H9 (cell line): ENCODE measurements around the gene CUL4B. TPM values are rescaled to one million over a fixed set of nuclear protein-coding genes. Genes with fewer than 3 reads are reported as not detected.

Source experiments
- DNase-seq: peaks from one replicate; pipeline ENCODE4 v3.0.0-alpha.2; 2017
- H2AFZ ChIP-seq: one replicate; pipeline ENCODE4 v1.6.1; 2013; ENCODE audit warnings: mild to moderate bottlenecking, low read length, control low read depth, moderate library complexity
- H2AK5ac ChIP-seq: 2 replicates; pipeline ENCODE4 v1.6.1; 2013; ENCODE audit warnings: low read length, control low read depth, mixed read lengths; ENCODE audit not compliant: insufficient read length
- H2BK120ac ChIP-seq: one replicate; pipeline ENCODE4 v1.6.1; 2013; ENCODE audit warnings: low read depth, mild to moderate bottlenecking, low read length, control low read depth, inconsistent platforms; ENCODE audit not compliant: poor library complexity, severe bottlenecking
- H2BK12ac ChIP-seq: 2 replicates; pipeline ENCODE4 v1.6.1; 2013; ENCODE audit warnings: low read length, control low read depth, mixed read lengths, low read depth; ENCODE audit not compliant: insufficient read length
- H2BK15ac ChIP-seq: 2 replicates; pipeline ENCODE4 v1.6.1; 2013; ENCODE audit warnings: low read depth, low read length, control low read depth
- H2BK20ac ChIP-seq: one replicate; pipeline ENCODE4 v1.6.1; 2013; ENCODE audit warnings: low read depth, mild to moderate bottlenecking, low read length, control low read depth, inconsistent platforms; ENCODE audit not compliant: poor library complexity, severe bottlenecking
- H2BK5ac ChIP-seq: 2 replicates; pipeline ENCODE4 v1.6.1; 2013; ENCODE audit warnings: low read length, control low read depth, mixed read lengths; ENCODE audit not compliant: insufficient read length
- H3K14ac ChIP-seq: 2 replicates; pipeline ENCODE4 v1.6.1; 2013; ENCODE audit warnings: low read length, control low read depth; ENCODE audit not compliant: insufficient read depth
- H3K18ac ChIP-seq: 2 replicates; pipeline ENCODE4 v1.6.1; 2013; ENCODE audit warnings: low read depth, mild to moderate bottlenecking, mixed read lengths, low read length, control low read depth; ENCODE audit not compliant: insufficient read length
- H3K23ac ChIP-seq: 2 replicates; pipeline ENCODE4 v1.6.1; 2013; ENCODE audit warnings: low read length, control low read depth, mixed read lengths, low read depth; ENCODE audit not compliant: insufficient read length
- H3K23me2 ChIP-seq: 2 replicates; pipeline ENCODE4 v1.6.1; 2013; ENCODE audit warnings: low read depth, mild to moderate bottlenecking, mixed read lengths, low read length, control low read depth; ENCODE audit not compliant: insufficient read length, poor library complexity, severe bottlenecking
- H3K27ac ChIP-seq: 2 replicates; pipeline ENCODE4 v1.5.1; 2013; ENCODE audit warnings: low read length, control low read depth, mixed read lengths, low read depth; ENCODE audit not compliant: insufficient read length
- H3K27me3 ChIP-seq: 2 replicates; pipeline ENCODE4 v1.6.1; 2013; ENCODE audit warnings: low read length, control low read depth, inconsistent platforms; ENCODE audit not compliant: insufficient read depth
- H3K4ac ChIP-seq: 2 replicates; pipeline ENCODE4 v1.6.1; 2013; ENCODE audit warnings: low read depth, mild to moderate bottlenecking, control low read depth, inconsistent platforms, low read length, moderate library complexity
- H3K4me1 ChIP-seq: 2 replicates; pipeline ENCODE4 v1.6.1; 2013; ENCODE audit warnings: low read length, control low read depth, inconsistent platforms; ENCODE audit not compliant: insufficient read depth
- H3K4me2 ChIP-seq: 2 replicates; pipeline ENCODE4 v1.6.1; 2013; ENCODE audit warnings: low read length, control low read depth, mixed read lengths; ENCODE audit not compliant: insufficient read length, insufficient read depth
- H3K56ac ChIP-seq: 2 replicates; pipeline ENCODE4 v1.6.1; 2013; ENCODE audit warnings: low read depth, mild to moderate bottlenecking, mixed read lengths, low read length, control low read depth; ENCODE audit not compliant: insufficient read length
- H3K79me1 ChIP-seq: 2 replicates; pipeline ENCODE4 v1.6.1; 2013; ENCODE audit warnings: low read depth, mild to moderate bottlenecking, moderate library complexity, low read length, control low read depth, inconsistent platforms; ENCODE audit not compliant: insufficient read depth, poor library complexity, severe bottlenecking
- H3K79me2 ChIP-seq: 2 replicates; pipeline ENCODE4 v1.6.1; 2013; ENCODE audit warnings: low read length, control low read depth, inconsistent platforms; ENCODE audit not compliant: insufficient read depth
- H3K9ac ChIP-seq: 2 replicates; pipeline ENCODE4 v1.6.1; 2013; ENCODE audit warnings: low read length, control low read depth, mixed read lengths; ENCODE audit not compliant: insufficient read length; ENCODE audit errors: extremely low read depth
- H3K9me3 ChIP-seq: one replicate; pipeline ENCODE4 v1.6.1; 2013; ENCODE audit warnings: low read depth, low read length, inconsistent platforms; ENCODE audit not compliant: control insufficient read depth
- H3T11ph ChIP-seq: one replicate; pipeline ENCODE4 v1.6.1; 2013; ENCODE audit warnings: mild to moderate bottlenecking, low read length, control low read depth, inconsistent platforms
- H4K20me1 ChIP-seq: one replicate; pipeline ENCODE4 v1.6.1; 2013; ENCODE audit not compliant: control insufficient read depth, insufficient read length, insufficient read depth
- H4K5ac ChIP-seq: 2 replicates; pipeline ENCODE4 v1.6.1; 2013; ENCODE audit warnings: low read depth, mild to moderate bottlenecking, mixed read lengths, low read length, control low read depth; ENCODE audit not compliant: insufficient read length
- H4K8ac ChIP-seq: replicated peaks from 2 replicates; pipeline ENCODE4 v1.6.1; 2013; ENCODE audit warnings: low read length, control low read depth, mixed read lengths, low read depth; ENCODE audit not compliant: insufficient read length
- H4K91ac ChIP-seq: 2 replicates; pipeline ENCODE4 v1.6.1; 2013; ENCODE audit warnings: low read depth, mild to moderate bottlenecking, moderate library complexity, mixed read lengths, low read length, control low read depth; ENCODE audit not compliant: insufficient read length
- H3K27ac Mint-ChIP-seq, 3 experiments: 2 replicates in 2 of 3; 3 replicates in 1 of 3; pipeline ENCODE4 v1.8.0; 2020 to 2021; ENCODE audit warnings: mixed read lengths in 3 of 3, mild to moderate bottlenecking in 1 of 3, moderate library complexity in 1 of 3
- H3K27me3 Mint-ChIP-seq: 2 replicates; pipeline ENCODE4 v1.8.0; 2021; ENCODE audit warnings: low read depth, mild to moderate bottlenecking, moderate library complexity, mixed read lengths
- H3K36me3 Mint-ChIP-seq, 3 experiments: 2 replicates in 2 of 3; 3 replicates in 1 of 3; pipeline ENCODE4 v1.8.0; 2020 to 2021; ENCODE audit warnings: low read depth in 3 of 3, mixed read lengths in 3 of 3; ENCODE audit not compliant: insufficient read depth in 1 of 3
- H3K4me1 Mint-ChIP-seq, 2 experiments: 2 replicates each; pipeline ENCODE4 v1.8.0; 2020; ENCODE audit warnings: mixed read lengths in 2 of 2
- H3K4me3 Mint-ChIP-seq, 2 experiments: 2 replicates in 1 of 2; 3 replicates in 1 of 2; pipeline ENCODE4 v1.8.0; 2020 to 2021; ENCODE audit warnings: mild to moderate bottlenecking in 2 of 2, mixed read lengths in 2 of 2, moderate library complexity in 1 of 2
- H3K9me3 Mint-ChIP-seq, 2 experiments: 2 replicates in 1 of 2; 3 replicates in 1 of 2; pipeline ENCODE4 v1.8.0; 2020; ENCODE audit warnings: mild to moderate bottlenecking in 2 of 2, mixed read lengths in 2 of 2, moderate library complexity in 1 of 2
- CTCF ChIP-seq: fragments of 200-600 bp; sonication (generic); conservative IDR thresholded peaks from 3 replicates; pipeline ENCODE4 v1.8.0; 2021; ENCODE audit warnings: antibody characterized with exemption, mild to moderate bottlenecking
- WGBS: extraction: QIAGEN DNeasy Blood & Tissue Kit; methylation state at CpG from one replicate; pipeline ENCODE4 v1.1.7; 2013; ENCODE audit warnings: missing lambda C conversion rate, low lambda C conversion rate, mixed read lengths; ENCODE audit not compliant: insufficient read length; ENCODE audit errors: extremely low coverage; 5-methylcytosine and 5-hydroxymethylcytosine counted together
- total RNA-seq: library from RNA; stranded (reverse); gene quantifications from 2 replicates; pipeline ENCODE4 v1.2.1, GENCODE V29; 2021

CUL4B gene
- total RNA-seq, 1 experiment from 2014 or later, result 48.4 TPM

GRCh38 chrX:120512222-120512621 lies 48.5 kb downstream of the CUL4B start:
- Histone ChIP-seq H3K9ac (no peak overlapping the region), H3K56ac (no peak overlapping the region), H4K20me1 (no peaks in the 10 kb centered on the region), H2BK5ac (no peak overlapping the region), H2BK20ac (no peak overlapping the region), H3K9me3 (no peaks in the 10 kb centered on the region), H3K79me1 (no peaks in the 10 kb centered on the region), H2BK120ac (no peak overlapping the region), H2AK5ac (no peak overlapping the region), H4K91ac (no peak overlapping the region), H3K27me3 (no peaks in the 10 kb centered on the region), H2BK15ac (no peak overlapping the region), H3T11ph (no peak overlapping the region), H4K8ac (no peak overlapping the region), H3K23me2 (no peaks in the 10 kb centered on the region), H3K4ac (no peak overlapping the region), H3K18ac (no peak overlapping the region), H3K4me1 (no peaks in the 10 kb centered on the region), H3K79me2 (no peaks in the 10 kb centered on the region), H3K4me2 (no peak overlapping the region), H4K5ac (no peak overlapping the region), H3K23ac (no peak overlapping the region), H2BK12ac (no peak overlapping the region), H3K27ac (no peak overlapping the region), H3K14ac (no peak overlapping the region), H2AFZ (no peak overlapping the region)
- DNase-seq, result no peak
- no peak for TF ChIP-seq CTCF
- no peaks in the 10 kb centered on the region for H3K27me3 Mint-ChIP-seq
- WGBS, result no CpG with 5 or more reads among the region's 3 CpGs
- no peak overlapping the region; a peak in 1 of 7 replicates for H3K27ac Mint-ChIP-seq
- peaks cover 6 to 7% of the 10 kb centered on the region in 2 experiments; a peak in 3 of 4 replicates for H3K4me1 Mint-ChIP-seq
- no peaks in the 10 kb centered on the region; a peak in 3 of 7 replicates for H3K36me3 Mint-ChIP-seq
- no peak overlapping the region for H3K4me3 Mint-ChIP-seq
- H3K9me3 Mint-ChIP-seq, result peaks cover 48 to 56% of the 10 kb centered on the region in 2 experiments
